ENCODE data around the gene AGL.

AGL gene

GRCh38 chr1:99943223-99943794, 93.1 kb downstream of the AGL start:
- no peak overlapping the region for H3K4me3 ChIP-seq (ENCODE audit: low read depth, low read length)

GRCh38 chr1:99944192-99944591, 94.0 kb downstream of the AGL start:
- POLR2A ChIA-PET, result interaction anchor here (1.1 kb wide), 1 partner anchor 25 kb away, joined by 3 read pairs; the partner anchor contains the start of gene SLC35A3
- no peak for DNase-seq (ENCODE audit: low read depth, low spot score)
- no peak overlapping the region for H3K4me3 ChIP-seq (ENCODE audit: low read depth, low read length)
- CTCF ChIA-PET, result no interaction called here
- TF ChIP-seq CTCF (IDR thresholded peaks at IDR 0.05; ENCODE audit: insufficient read depth, low read length, missing control alignments), result no peak

More at GRCh38 chr1:99943223-99943794, 93.1 kb downstream of the AGL start:
- DNase-seq (ENCODE audit: low read depth, low spot score), result peak; percentile 50
- TF ChIP-seq CTCF (IDR thresholded peaks at IDR 0.05; ENCODE audit: insufficient read depth, low read length, missing control alignments), result no peak
- POLR2A ChIA-PET, result interaction anchor here (1.1 kb wide), 1 partner anchor 26 kb away, joined by 3 read pairs; the partner anchor contains the start of gene SLC35A3
- CTCF ChIA-PET, result no interaction called here

GRCh38 chr1:99945174-99945573, 95.0 kb downstream of the AGL start:
- no peak for DNase-seq (ENCODE audit: low read depth, low spot score)
- POLR2A ChIA-PET, result interaction anchor here (0.6 kb wide), 1 partner anchor 211 kb away, joined by 3 read pairs; no protein-coding TSS in a partner anchor
- no peak overlapping the region for H3K4me3 ChIP-seq (ENCODE audit: low read depth, low read length)
- no peak for TF ChIP-seq CTCF (IDR thresholded peaks at IDR 0.05; ENCODE audit: insufficient read depth, low read length, missing control alignments)
- CTCF ChIA-PET, result no interaction called here

- no peak for TF ChIP-seq CTCF (IDR thresholded peaks at IDR 0.05; ENCODE audit: insufficient read depth, low read length, missing control alignments)
- H3K4me3 ChIP-seq (ENCODE audit: low read depth, low read length), result no peak overlapping the region
- DNase-seq (ENCODE audit: low read depth, low spot score), result no peak
- POLR2A ChIA-PET, result no interaction called here
- CTCF ChIA-PET, result no interaction called here
Measured at GRCh38 chr1:99950486-99950885, 100.3 kb downstream of the AGL start.

- POLR2A ChIA-PET, result no interaction called here
- TF ChIP-seq CTCF (IDR thresholded peaks at IDR 0.05; ENCODE audit: insufficient read depth, low read length, missing control alignments), result no peak
- DNase-seq (ENCODE audit: low read depth, low spot score), result no peak
- H3K4me3 ChIP-seq (ENCODE audit: low read depth, low read length), result no peak overlapping the region
- CTCF ChIA-PET, result no interaction called here
Measured at GRCh38 chr1:99952522-99952921, 102.4 kb downstream of the AGL start.

GRCh38 chr1:99955375-99955774, 105.2 kb downstream of the AGL start:
- ChIA-PET CTCF (no interaction called here), POLR2A (no interaction called here)
- no peak for DNase-seq (ENCODE audit: low read depth, low spot score)
- H3K4me3 ChIP-seq (ENCODE audit: low read depth, low read length), result no peak overlapping the region
- no peak for TF ChIP-seq CTCF (IDR thresholded peaks at IDR 0.05; ENCODE audit: insufficient read depth, low read length, missing control alignments)
